GM10847 (cell line): ENCODE measurements around the gene CSTB.

Experiments used
- POLR2A ChIP-seq: IDR thresholded peaks from 2 replicates; pipeline ENCODE4 v1.6.1; 2011; ENCODE audit not compliant: insufficient read length; ENCODE audit errors: extremely low read depth

CSTB gene

DNA sequence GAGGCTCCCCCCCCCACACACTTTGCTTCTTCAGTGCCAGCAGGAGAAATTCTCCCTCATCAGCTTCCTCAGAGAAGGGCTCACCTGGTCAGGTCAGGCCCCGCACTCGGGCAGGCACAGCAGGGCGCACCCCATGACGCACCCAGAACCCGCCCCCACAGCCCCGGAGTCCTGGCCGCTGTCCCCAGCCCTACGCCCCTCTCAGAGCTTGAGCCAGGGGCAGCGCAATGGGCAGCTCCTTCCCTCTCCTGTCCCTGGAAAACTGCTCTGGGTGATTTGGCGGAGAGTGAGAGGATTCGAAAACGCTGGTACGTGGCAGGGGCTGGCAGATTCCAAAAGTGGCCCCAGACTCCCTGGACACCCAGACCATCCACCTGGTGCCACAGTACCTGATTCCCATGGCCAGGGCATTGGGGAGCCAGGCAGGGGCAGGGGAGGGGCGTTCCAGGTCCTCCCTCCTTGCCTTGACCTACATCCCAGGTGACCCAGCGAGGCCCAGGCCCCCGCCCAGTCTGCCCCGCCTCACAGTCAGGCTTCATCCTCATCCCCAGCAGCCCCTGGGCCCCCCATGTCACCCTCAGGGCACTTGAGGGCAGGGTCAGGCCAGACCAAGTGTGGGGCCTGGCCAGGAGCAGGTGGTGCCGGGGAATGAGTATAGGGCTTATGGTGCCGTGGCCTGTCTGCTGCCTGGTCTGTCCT lies 37.0 kb upstream of the CSTB start:
- TF ChIP-seq POLR2A, result no peak

DNA sequence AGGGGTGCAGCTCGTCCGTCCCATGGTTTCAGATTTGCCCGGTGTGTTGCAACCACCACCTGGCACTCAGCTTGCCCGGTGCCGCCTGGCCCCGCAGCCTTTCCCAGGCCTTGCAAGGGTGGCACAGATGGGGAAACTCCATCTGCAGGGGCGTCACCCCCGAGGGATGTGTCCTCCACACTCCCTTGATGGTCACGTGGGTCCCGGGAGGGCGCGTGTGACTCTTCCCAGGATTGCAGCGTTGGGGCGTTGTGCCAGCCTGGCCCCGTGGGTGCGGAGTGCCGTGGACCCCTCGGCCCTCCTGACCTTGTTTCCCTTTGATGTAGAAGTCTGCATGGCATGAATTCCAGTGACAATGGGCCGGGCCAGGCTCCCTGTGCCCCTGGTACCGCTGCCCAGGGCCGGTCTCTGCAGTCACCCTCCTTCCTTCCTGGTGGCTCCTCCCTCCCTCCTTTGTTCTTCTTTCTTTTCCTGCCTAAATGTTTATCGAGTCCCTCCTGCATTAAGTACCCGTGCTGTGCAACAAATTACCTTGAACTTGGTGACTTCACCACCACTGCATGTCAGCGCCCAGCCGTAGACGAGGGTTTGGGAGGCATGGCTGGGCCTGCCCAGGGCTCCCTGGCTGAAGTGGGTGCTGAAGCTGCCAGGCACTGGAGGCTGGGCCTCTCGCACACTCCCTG lies 36.2 kb upstream of the CSTB start:
- TF ChIP-seq POLR2A, result no peak

DNA sequence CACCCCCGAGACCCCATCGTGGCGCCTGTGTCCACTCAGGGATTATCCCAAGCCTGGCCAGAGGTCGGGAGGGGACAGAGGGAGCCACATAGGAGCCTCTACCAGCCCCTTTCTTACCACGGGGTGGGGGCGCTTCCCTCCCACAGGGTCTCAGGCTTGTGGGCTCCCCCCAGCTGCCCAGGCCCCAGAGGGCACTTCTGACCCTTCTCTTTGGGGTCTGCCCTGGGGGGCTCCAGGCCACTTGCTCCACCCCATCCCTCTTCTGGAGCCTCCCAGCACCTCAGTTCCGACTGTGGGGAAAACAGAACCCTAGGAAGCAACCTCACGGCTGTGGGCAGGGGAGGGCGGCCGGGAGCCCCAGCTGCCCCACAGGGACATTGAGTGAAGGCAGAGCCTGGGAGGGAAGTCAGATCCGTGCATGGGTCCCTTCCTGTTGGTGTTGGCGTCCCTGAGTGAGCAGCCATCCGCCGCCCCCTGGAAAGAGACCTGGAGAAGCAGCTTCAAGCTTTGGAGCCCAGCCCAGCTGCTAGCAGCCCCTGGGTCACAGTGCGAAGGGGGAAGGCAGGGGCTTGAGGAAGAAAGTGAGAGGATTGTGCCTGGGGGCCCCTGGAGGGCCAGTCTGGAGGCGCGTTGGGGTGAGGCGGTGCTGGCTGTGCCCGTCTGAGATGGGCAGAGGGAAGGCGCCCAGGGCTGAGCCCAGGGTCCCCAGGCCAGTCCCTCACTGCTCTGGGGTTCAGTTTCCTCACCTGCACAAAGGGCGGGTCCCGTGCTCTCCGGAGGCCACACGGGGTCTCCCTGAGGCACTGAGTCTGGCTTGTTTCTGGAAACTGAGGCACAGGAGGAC lies 35.4 kb upstream of the CSTB start:
- no peak for TF ChIP-seq POLR2A

DNA sequence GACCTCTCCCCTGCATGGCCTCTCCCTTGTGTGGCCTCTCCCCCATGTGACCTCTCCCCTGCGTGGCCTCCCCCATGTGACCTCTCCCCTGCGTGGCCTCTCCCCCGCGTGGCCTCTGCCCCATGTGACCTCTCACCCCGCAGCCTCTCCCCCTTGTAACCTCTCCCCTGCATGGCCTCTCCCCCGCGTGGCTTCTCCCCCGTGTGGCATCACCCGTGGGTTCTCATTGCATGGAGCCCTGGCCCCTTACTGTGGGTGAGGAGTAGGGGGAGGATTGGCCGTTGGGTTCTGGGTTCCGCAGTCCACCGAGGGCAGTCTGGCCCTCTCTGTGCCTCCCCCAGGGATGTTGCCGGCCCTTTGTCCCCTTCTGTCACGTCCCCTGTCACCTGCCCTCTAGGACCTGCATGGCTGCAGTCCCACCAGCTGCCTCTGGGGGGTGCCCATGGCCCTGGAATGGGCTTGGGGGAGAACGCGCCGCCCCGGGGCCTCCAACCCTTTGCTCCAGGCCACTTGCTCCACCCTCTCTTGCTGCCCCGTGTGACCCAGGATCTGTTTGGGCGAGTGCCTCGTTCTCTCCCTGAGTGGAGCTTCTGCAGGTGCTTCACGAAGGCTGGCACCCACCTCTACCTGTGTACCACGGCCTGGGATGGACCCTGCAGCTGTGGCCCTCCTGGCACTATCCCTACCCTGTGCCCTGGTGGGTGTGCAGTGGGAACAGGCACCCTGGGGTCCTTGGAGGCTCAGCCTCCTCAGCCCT lies 34.6 kb upstream of the CSTB start:
- TF ChIP-seq POLR2A, result no peak

DNA sequence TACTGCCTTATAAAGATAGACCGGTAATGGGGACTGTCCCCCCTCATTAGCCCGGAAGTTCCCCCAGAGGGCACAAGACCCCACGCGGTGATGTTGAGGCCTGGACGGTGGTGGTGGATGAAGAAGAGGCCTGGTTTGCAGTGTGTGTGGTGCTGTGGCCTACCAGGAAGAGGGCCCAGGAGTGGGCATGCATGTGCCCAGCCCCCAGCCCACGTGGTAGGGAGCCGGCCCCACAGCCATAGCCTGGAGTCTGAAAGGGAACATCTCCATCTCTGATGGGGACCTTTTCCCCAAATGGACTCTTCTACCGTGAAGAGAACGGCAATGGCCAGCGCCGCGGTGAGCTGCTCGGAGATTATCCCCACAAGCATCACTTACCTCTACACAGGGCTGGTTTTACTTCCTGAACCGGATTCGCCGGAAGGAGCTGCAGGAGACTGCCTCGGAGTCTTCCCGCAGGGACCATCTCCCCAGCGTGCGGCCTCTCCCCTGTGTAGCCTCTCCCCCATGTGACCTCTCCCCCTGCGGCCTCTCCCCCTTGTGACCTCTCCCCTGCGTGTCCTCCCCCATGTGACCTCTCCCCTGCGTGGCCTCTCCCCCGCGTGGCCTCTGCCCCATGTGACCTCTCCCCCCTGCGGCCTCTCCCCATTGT lies 33.9 kb upstream of the CSTB start:
- no peak for TF ChIP-seq POLR2A

DNA sequence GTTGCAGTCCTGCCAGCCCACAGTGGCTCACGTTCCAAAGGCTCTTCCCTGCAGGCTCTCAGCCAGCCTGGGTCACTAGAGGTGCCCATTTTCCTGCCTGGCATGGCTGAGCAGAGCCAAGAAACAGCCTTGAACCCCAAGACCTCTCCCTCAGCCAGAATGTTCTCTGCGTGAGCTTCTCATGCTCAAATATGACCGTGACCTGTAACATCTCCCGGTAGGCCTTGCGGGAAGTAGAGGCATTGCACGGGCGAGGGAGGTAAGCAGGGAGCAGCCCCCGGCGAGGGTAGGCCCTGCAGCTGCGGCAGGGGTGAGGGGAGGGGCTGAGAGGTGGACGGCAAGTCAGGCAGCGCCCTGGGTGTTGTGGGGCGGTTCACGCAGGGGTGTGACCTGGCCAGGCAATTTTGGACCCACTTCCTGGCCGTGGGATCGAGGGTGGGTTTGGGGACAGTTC lies 33.3 kb upstream of the CSTB start:
- no peak for TF ChIP-seq POLR2A

DNA sequence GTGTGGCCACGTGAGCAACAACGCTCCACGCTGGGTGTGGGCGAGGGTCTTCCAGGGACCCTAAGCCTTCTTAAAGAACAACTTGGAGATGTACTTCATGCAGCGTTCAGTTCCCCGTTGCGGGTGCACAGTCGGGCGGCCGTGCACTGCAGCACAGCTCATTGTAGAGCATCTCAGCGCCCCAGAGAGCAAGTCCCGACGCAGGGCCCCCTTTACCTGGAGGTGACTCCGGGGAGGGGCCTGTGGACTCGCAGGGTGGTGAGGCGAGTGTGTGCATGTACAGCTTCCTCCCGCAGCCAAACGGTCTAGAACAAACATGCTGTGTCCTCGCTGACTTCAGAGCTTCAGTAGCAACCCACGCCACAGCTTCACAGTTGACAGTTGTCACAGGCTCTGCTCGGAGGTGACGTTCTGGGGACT lies 32.7 kb upstream of the CSTB start:
- no peak for TF ChIP-seq POLR2A

DNA sequence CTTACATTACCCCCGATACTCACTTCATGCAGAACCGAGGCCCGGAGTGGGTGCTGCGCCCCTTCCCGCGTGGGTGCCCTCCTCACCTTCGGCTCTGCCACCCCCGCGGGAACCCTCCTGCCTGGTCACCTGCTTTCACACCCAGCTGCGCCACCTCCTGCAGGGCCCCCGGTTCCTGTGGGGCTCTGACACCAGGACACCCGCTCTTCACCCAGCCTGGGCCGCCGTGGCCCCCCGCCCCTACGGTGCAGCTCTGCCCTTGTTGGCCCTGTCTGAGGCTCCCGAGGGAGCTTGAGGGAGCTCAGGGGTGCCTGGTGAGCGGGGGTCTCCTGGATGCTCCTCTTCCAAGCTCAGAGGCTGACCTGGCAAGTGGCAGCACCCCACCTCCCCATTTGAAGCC lies 32.3 kb upstream of the CSTB start:
- no peak for TF ChIP-seq POLR2A

DNA sequence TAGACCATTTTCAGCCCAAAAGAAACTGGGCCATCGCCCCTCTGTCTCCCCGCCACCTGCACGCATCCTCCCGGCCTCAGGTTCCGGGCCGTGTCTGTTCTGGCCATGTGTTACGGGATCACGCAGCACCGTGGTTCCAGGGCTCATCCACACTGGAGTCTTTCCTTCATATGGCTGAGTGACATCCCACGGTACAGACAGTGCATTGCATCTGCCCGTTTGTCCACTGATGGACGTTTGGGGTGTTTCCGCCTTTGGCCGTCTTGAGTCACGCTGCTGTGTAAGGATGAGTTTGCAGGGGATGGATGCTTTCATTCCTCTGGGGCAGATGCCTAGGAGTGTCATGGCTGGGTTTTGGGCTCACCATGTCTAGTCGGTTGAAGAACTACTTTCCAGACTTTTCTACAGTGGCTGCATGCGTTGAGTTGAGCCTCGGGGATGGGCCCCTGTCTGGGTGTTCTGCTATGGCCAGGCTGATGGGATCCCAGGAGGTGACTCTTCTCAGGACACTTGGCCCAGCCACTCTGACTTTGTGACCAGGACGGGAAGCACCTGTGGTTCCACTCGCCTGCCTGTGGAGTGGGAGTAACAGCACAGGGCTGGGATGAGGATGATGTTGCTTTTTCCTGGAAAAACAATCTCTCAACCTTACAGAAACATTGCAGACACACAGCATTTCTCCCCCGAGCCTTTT lies 30.1 kb upstream of the CSTB start:
- TF ChIP-seq POLR2A, result no peak

DNA sequence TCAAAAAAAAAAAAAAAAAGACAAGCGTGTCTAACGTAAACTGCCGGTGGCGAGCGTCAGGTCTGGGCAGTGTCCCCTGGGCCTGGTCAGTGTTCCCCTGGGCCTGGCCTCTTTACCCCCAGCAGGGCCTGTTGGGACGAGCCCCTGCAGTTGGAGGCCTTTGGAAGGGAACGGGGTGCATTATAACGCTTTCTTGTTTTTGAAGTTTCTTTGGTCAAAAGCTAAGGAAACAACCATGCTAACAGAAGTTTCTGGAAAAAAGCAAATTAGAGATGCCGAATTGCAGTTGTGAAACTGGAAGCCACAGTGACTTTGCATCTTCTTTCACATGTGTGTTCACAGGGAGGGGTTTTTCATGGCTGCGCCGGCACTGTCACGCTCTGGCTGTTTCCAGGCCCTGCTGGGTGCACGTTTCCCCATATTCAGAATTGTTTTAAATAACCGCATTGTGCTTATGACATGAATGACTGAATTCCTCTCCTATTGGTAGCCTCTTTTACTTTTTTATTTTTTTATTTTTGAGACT lies 29.2 kb upstream of the CSTB start:
- TF ChIP-seq POLR2A, result no peak

DNA sequence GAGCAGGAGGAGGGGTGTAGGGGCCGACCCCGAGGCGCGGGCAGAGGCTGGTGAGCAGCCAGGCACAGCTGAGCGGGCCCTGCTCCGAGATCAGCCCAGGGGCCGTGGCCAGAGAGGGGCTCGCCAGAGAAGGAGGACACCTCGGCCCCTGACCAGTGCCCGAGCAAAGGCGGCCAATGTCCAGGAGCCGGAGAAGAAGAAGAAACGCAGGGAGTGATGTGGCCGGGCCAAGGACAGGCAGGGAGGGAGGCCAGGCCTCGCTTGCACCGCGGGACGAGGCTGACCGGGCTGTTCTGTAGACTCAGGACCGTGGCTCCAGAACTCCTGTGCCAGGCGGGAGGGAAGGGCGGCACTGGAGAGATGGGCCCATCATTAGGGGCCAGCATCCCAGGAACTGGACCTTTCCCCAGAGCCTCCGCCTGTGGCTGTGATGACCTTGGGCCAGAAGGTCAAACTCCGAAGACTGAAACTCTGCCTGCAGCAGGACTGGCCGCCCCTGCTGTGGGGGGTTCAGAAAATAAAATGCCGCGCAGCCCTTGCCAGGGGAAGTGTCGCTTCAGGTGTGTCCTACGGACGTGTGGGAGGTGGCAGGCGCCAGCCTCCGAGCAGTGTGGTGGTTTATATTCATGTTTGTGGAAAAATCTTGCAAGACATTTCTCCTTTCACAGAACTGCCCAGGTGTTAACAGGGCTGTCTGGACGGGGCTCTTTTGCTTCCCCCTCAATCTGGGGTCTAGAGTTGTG lies 27.6 kb upstream of the CSTB start:
- no peak for TF ChIP-seq POLR2A

DNA sequence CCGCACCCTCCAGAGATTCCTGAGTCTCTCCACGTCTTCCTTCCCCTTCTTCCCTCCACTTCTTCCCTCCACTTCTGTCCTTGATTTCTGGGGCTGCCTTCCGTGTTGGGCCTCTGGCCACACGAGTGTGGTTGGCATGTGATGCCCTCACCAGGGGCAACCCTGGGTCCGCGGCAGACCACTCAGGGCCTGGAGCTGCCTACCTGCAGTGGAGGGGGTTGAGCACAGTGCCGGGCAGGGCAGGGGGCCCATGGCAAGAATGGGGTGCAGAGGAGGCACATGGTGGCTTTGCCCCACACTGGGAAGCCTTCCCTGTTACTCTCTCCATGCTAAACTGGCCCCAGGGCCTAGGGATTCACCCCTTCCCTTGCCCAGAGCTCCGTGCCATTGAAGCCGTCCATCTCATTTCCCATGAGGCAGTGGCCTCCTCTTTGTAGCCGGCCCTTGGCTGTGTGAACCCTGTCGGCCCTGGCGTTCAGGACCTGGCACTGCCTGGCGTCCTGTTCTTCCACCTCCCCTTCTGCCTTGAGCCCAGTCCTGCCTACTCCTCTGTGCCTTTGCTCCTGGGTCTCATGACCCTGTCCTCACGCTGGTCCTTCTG lies 26.7 kb upstream of the CSTB start:
- no peak for TF ChIP-seq POLR2A
